ENCODE results near the gene ZC3H12A. TPM values are rescaled to one million over a fixed set of nuclear protein-coding genes. Genes with fewer than 3 reads are reported as not detected.
A peak's percentile ranks its signal among the peaks of the same experiment; 100 is the strongest.

ZC3H12A gene
- total RNA-seq, 1 donor from 2014 or later: 14.2 TPM

DNA sequence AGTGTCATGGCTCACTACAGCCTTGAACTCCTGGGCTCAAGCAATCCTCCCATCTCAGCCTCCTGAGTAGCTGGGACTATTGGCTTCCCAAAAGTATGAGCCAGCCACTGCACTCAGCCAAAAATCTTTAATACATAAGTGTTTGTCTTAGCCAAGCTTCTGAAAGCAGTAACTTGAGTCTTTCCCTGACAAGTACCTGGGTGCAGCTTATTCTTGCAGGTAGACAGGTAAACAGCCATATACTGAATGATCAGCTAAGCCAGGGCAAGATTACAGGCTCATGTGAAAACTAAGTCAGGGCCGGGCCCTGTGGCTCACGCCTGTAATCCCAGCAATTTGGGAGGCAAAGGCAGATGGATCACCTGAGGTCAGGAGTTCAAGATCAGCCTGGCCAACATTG is 32.4 kb downstream of the ZC3H12A start:
- peaks cover 12% of the 10 kb centered on the region for H3K36me3 ChIP-seq (ENCODE audit: control insufficient read depth, insufficient read depth, low read length)
- no peak for FAIRE-seq
- H3K4me3 ChIP-seq (ENCODE audit: low read depth, low read length): no peak overlapping the region

DNA sequence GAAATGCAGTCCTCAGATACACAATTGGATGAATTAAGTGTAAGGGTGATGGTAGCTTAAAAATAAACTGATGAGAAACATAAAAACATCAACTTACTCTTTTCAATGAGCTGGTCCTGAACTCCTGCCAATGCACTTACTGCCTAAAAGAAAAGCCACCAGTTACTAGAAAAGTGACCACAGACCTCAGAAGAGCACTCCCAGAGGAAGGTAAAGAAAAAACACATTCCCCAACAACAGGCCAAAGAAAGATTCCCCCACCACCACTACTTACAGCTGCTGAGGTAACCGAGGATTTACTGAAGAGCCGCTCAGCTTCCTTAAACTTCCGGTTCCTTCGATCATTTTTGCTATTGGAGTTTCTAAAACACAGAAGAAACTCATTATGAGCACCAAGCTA is 34.8 kb downstream of the ZC3H12A start:
- TF ChIP-seq, protein P1, sequence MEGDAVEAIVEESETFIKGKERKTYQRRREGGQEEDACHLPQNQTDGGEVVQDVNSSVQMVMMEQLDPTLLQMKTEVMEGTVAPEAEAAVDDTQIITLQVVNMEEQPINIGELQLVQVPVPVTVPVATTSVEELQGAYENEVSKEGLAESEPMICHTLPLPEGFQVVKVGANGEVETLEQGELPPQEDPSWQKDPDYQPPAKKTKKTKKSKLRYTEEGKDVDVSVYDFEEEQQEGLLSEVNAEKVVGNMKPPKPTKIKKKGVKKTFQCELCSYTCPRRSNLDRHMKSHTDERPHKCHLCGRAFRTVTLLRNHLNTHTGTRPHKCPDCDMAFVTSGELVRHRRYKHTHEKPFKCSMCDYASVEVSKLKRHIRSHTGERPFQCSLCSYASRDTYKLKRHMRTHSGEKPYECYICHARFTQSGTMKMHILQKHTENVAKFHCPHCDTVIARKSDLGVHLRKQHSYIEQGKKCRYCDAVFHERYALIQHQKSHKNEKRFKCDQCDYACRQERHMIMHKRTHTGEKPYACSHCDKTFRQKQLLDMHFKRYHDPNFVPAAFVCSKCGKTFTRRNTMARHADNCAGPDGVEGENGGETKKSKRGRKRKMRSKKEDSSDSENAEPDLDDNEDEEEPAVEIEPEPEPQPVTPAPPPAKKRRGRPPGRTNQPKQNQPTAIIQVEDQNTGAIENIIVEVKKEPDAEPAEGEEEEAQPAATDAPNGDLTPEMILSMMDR (IDR thresholded peaks at IDR 0.05; ENCODE audit: insufficient read depth, low read length, severe bottlenecking): no peak
- FAIRE-seq (no peak), DNase-seq (ENCODE audit: low read depth) (no peak)
- no peaks in the 10 kb centered on the region for H3K27me3 ChIP-seq (ENCODE audit: control insufficient read depth, insufficient read depth, low read length)
- H3K4me3 ChIP-seq (ENCODE audit: low read depth, low read length): no peak overlapping the region
- H3K36me3 ChIP-seq (ENCODE audit: control insufficient read depth, insufficient read depth, low read length): peaks cover 12% of the 10 kb centered on the region

More for the DNA sequence above, 32.4 kb downstream of the ZC3H12A start:
- no peaks in the 10 kb centered on the region for H3K27me3 ChIP-seq (ENCODE audit: control insufficient read depth, insufficient read depth, low read length)
- no peak for DNase-seq (ENCODE audit: low read depth)
- TF ChIP-seq, protein P1 (IDR thresholded peaks at IDR 0.05; ENCODE audit: insufficient read depth, low read length, severe bottlenecking): no peak

DNA sequence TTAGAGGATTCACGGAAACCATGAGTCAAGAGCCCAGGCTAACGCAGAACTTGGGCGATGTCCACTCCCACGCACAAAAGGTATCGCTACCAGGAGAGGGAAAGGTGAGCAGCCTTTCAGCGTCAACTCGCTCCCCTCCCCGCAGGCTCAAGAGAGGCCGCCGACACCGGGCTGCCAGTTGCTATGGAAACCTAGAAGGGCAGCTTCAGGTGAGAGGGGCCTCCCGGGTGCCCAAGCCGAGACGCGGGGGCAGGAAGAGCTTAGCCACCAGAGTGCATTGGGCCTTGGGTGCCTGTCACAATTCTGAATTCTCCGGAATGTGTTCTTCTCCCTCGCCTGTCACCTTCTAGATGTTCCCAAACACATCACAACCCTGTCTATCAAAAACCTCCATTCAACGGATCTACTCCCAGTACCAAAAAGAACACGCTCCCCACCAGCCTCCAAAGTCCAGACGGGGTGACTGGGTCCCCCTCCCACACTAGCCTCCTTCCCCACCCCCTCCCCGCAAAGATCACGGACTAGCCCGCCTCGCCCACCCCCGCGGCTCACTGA is 39.5 kb downstream of the ZC3H12A start:
- TF ChIP-seq, protein P1 (IDR thresholded peaks at IDR 0.05; ENCODE audit: insufficient read depth, low read length, severe bottlenecking): no peak
- DNase-seq (ENCODE audit: low read depth) (peak; percentile 46), FAIRE-seq (no peak)
- Histone ChIP-seq H3K27me3 (ENCODE audit: control insufficient read depth, insufficient read depth, low read length) (no peaks in the 10 kb centered on the region), H3K36me3 (ENCODE audit: control insufficient read depth, insufficient read depth, low read length) (peaks cover 9% of the 10 kb centered on the region), H3K4me3 (ENCODE audit: low read depth, low read length) (peak overlapping the region; percentile 65)

DNA sequence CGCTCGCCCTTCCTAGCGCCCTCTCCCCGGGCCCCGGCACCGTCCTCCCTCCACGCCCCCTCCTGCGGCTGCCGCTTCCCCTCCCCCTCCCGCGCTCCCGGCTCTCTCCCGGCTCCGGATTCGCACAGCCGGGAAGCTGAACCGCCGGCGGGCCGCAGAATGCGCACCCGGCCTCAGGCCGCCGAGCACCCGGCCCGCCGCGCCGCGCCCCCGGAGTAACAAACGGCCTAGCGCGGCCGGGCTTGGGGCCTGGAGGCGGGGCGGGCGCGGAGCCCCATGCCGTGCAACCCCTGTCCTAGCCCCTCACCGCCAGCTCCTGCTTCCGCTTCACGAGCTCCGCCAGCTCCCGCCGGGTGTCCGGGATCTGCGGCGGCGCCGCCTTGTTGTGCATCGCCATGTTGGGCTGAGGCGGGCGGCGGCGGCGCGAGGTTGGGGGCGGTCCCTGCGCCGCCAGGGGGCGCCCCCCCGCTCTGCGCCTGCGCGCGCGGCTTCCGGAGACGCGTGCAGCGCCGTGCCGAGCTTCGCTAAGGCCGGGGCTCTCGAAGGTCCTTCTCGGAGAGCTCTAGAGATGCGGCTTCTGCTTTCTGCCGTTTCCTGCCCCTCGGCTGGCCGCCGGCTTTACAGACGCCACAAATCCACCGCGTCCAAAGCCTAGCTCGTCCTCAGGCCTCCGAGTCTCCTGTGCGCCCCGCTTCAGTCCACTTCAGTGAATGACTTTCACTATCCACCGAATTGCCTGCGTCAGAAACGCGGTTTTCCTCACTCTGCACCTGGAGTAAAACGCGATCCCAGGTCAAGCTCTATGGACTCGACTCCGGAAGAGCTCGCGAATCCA is 40.2 kb downstream of the ZC3H12A start, which contains the start of gene MEAF6:
MEAF6 (minus strand) TSS at position 417 of the 835 bp plus-strand sequence; CDS start at position 397, 20 bp downstream.
- peak; percentile 65 for DNase-seq (ENCODE audit: low read depth)
- TF ChIP-seq, protein P1 (IDR thresholded peaks at IDR 0.05; ENCODE audit: insufficient read depth, low read length, severe bottlenecking): peak; percentile 65
- H3K27me3 ChIP-seq (ENCODE audit: control insufficient read depth, insufficient read depth, low read length): no peaks in the 10 kb centered on the region
- no peak for FAIRE-seq
- H3K36me3 ChIP-seq (ENCODE audit: control insufficient read depth, insufficient read depth, low read length): peaks cover 3% of the 10 kb centered on the region
- peak within 1 kb of the TSS; percentile 65 for H3K4me3 ChIP-seq (ENCODE audit: low read depth, low read length)

DNA sequence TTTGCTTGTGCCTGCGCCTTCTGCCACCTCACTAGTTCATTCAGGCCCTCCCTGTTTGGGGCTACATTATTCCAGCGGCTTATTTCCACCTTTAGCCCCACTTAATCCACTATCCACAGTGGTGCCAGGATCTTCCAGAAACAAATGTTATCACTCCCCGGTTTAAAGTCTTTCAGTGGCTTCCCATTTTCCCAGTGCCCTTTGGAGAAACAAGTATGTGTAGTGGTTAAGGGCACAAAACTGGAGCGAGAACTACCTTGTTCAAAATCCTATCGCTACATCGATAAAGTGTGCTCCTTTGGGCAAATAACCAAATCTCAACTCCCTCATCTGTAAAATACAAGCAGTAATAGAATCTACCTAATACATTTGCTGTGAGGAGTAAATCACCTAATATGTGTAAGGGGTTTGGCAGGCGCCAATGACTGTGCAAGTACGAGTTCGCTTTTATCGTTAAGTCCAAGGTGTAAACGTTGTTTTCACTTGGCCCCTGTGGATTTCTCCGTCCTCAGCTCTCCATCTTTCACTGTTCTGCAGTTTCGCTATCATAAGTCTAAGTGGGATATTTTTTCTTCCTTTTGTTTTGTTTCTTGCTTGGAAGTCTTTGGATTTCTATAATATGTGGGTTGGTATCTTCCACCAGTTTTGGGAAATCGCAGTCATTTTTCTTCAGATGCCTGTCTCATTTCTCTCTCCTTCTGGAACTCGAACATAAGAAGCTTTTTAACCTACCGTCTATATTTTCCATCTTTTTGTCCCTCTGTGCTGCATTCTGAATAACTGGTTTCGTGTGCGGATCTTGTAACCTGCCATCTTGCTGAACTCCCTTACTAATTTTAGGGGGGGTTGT is 41.0 kb downstream of the ZC3H12A start:
- H3K27me3 ChIP-seq (ENCODE audit: control insufficient read depth, insufficient read depth, low read length): no peaks in the 10 kb centered on the region
- FAIRE-seq: no peak
- no peak for DNase-seq (ENCODE audit: low read depth)
- H3K36me3 ChIP-seq (ENCODE audit: control insufficient read depth, insufficient read depth, low read length): peaks cover 3% of the 10 kb centered on the region
- TF ChIP-seq, protein P1 (IDR thresholded peaks at IDR 0.05; ENCODE audit: insufficient read depth, low read length, severe bottlenecking): no peak
- H3K4me3 ChIP-seq (ENCODE audit: low read depth, low read length): peak overlapping the region; percentile 65

Data from bronchial epithelial cell (primary cell).